Activated CD8-positive, alpha-beta memory T cell treated with anti-CD3 and anti-CD28 coated beads, Interleukin-2, amount 50 U/mL, for 1 hour (primary cell): ENCODE measurements around the gene BCAS3.

Experiments
- DNase-seq: peaks from one replicate; pipeline ENCODE4 v3.0.0-alpha.2; 2020; ENCODE audit errors: extremely low read depth

The BCAS3 gene

GRCh38 chr17:61363601-61364462 is 686.2 kb downstream of the BCAS3 start:
- DNase-seq, result no peak

GRCh38 chr17:61364463-61364846 is 686.8 kb downstream of the BCAS3 start:
- no peak for DNase-seq

GRCh38 chr17:61366076-61366714 is 688.5 kb downstream of the BCAS3 start:
- no peak for DNase-seq

DNA sequence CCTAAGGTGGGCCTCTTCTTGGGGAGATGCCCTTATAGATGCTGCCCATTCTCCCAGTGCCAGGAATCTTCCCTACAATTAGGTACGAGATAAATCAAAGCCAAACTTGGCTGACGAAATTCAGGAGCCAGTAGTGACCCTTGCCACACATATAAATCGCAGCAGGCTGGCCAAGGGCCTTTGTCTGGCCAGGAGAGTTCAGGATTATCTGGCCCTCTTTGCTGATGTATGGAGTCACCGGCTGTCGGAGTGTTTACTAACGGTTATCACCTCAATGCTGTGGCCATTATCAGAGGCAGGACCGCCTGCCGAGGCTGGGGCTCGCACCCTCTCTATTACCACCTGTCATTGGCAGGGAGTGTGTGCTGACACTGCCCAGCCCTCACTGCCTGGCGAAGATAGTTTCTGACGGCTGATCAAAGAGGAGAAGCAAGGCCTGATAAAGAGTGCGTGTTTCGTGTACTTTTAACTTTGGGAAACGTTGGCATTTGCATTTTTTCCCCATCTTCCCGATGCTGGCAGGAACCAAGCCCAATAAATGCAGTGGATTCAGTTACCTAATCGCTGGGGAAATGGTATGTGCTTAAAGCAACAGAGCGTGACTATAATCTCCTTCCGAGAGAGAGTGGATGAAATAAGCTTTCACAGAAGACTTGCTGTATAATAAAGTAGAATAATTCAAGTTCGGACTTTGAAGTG is 689.2 kb downstream of the BCAS3 start:
- DNase-seq, result no peak

DNA sequence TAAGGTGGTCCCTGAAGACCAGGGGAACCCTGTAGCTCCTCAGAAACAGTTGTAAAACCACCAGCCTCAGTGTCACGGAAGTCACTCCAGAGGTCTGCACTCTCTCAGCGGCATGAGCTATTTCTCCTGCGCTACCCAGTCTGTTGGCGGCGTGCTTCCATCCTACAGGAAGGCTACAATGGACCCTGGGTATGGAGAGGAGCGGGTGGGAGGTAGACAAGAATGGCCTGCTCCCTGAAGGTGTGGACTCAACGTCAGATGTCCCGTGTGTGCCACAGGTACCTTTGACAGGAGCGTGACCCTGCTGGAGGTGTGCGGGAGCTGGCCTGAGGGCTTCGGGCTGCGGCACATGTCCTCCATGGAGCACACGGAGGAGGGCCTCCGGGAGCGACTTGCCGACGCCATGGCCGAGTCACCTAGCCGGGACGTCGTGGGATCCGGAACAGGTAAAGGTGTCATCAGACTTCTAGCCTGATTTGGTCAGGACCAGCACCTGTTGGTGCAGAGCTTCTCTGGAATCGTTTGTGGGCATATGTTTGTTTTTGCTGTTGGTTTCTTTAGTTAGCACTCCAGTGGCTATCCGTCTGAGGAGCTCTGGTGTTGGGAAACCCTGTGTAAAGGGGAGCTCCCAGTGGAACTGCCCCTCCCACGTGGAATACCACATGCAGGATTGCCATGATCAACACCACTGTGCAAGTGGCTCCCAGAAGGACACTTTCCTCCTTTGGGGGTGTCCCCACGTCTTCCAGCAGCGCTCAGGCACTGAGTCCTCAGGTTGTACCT is 690.6 kb downstream of the BCAS3 start:
- DNase-seq, result no peak

DNA sequence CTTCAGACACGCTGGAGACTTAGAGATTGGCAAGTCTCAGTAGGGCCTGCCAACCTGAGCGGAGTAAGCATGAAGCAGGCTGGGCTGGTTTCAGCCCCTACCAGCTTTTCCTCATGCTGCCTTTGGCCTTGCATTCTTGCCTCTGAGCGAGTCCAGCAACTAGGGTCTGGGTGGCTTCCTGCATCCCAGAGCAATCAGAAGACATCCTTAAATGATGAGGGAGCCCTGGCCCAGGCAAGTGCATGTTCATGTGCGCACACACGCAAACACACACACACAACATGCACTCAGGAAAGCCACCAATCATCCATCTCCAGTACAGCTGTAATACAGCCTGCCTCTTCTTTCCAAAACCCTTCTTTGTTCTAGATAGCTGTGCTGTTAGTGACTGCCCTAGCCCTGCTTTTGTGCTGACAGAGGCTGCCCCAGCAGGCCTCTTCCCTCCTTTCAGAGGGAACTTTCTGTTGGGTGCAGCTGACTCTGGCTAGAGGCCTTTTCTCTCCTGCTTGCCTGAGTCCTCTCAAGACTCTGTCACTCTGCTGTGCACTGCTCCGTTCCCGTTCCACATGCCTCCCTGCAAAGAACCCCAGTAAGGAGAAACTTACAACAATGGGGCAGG is 691.3 kb downstream of the BCAS3 start:
- DNase-seq, result no peak

- DNase-seq, result no peak
Observed at GRCh38 chr17:61369751-61370150, 692.1 kb downstream of the BCAS3 start.

DNA sequence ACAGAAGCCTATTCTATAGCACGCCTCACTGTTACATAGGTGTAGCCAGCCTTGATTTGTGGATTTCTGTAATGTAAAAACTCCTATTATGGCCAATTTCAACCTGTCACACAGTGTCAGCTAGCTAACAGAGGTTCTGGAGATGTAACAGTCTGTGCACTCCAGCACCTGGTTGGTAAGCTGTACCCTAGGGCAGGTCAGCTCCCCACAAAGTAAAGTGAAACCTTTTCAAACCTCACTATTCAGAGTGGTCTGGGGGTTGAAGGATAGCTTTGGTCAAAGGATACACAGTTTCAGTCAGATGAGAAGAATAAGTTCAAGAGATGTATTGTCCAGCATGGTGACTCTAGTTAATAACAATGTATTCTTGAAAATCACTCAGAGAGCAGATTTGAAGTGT is 693.5 kb downstream of the BCAS3 start:
- DNase-seq, result no peak

GRCh38 chr17:61371606-61372005 is 694.0 kb downstream of the BCAS3 start:
- no peak for DNase-seq

DNA sequence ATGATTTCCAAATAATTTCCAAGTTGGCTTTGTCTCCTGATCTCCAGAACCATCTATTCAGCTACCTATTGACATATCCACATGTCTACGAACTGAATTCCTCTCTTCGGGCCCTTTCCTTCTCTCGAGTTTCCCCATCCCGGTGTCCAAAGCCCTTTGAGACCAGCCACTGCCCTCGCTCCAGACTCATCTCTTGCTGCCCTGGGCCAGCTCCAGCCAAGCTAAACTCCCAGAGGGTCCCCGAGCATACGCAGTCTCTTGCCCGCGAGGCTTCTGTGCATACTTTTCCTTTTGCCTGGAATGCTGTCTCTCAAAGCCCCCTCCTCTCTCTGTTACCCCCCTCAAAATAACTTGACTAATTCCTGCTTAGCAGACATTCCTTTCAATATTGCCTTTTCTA is 694.8 kb downstream of the BCAS3 start:
- no peak for DNase-seq

DNA sequence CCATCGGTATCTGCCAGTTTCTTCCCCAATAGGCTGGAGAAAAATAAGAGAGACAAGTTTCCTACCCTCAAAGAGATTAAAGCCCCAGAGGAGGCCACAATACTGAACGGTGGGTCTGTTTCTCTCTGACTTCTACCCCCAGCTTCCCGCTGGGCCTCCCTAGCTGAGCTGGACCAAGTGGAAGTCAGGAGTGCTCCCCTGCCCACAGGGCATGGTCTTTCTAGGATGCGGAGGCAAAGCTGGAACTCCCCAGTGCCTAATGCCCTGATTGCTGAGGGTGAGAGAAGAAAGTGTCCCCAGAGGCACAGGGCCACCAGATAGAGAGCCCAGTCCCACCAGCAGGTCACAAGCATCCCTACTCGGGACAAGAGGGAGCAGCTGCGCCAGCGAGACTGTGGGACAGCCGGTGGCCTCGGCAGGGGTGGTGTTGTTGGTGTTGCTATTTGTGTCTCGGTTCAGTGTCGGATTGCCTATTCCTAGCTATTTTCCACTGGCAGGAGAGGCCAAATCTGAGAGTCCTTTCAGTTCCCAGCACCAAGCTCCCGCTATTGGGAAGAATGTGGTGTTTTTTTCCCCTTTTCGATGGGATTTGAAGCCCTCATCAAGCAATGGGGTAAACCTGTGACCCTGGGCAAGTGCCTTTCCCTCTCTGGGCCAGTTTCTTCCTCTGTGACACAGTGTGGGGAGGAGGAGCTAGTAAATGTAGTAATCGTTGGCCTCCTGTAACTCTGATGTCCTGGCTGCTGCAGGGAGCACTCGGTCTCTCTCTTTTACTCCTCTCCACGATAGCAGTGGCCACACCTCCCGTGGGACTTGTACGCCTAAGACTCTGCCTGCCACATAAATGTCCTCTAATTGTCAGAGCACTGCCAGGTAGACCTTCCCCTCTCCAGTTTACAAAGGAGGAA is 699.5 kb downstream of the BCAS3 start:
- DNase-seq, result no peak

DNA sequence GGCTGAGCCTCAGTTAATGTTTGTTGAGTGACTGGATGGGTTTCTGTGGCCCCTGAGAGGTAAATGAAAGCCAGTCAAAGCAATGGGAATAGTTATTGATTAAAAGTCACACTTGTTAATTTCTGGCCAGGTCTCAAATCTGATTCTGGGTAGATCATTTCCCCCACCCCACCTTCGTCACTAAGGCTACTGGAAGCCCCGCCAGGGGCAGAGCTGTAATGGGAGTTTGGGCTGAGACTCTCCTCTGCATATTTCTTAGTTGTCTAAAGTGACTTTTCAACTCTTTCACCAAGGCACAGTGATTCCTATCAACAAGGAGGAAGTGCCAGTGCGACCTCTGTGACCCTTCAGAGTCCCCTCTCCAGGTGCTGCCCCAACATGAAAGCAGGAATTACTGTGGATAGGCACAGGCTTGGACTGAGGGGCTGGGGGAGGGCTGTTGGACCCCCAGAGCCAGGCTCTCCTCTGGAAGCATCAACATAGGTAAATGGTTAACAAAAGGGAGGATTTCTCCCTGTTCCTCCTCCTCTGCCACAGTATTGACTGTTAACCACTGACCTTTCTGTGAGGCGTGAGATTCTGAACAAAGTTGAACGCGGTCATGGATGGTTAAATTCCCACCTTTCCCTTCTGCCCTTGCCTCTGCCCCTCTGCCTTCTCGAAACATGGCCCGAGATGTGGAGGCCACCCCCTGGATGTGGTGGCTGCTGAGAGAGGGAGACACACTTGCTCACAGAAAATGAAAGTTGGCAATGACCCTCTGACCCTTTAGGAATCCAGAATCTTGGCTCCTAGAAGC is 701.2 kb downstream of the BCAS3 start:
- no peak for DNase-seq

DNA sequence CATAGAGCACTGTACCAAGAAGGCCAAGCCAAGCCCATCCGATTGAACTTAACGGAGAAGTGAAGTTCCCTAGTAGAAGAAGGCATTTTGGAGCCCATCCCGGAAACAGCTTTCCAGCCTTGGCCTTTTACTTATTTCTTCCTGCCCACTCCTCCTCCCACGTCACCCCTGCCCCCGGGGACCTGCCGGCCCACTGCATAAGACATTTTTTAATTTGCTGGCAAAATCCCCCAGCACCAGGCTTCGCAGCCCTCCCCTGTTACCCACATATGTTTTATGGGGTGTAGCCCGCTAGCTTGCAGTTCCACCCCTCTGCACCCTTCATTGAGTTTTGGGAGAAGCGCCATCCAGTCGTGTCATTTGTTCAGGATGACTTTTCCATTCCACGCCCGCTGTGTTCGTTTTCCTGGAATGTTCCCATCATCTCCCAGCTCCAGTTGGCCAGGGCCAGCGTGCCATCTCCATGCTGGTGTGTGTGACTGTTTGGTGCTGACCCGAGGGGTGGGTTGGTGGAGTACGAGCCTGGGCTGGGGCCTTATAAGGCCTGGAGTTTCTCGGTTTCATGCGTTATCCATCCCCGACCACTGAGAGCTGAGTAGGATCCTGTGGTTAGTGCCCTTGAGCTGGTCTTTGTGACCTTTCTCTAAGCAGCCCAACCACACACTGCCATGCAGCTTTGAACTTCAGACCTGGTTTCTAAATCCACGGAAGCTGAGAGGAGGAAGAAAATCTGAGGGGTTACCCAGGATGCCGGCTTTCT is 702.0 kb downstream of the BCAS3 start:
- no peak for DNase-seq

DNA sequence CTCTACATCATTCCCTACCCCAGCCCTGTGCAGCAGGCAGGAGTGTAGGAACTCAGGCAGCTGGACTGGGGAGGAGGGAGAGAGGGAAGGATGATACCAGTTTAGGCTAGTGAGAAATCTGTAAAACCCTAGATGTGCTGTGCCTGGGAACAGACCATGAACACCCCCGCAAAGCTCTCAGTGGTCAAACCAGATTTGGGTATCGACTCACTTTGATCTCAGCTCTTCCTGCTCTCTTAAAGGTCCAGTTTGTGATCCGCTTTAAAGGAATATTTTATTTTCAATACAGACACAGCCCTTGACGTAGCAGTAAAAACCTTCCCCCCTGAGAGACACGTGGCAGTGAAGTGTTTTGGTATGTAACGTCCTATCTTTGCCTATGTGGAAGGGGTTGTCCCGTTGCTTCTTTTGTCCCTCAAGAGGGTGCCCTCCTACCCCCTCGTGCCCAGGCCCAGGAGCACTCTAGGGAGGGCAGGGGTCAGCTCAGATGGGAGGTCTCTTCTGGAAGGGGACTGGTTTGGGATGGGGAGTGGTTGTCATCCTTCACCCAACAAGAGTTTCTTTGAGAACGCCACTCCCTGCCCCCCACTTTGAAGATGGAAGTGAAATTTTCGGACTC is 702.7 kb downstream of the BCAS3 start:
- DNase-seq, result no peak

- DNase-seq, result no peak
Observed at GRCh38 chr17:61380836-61381525, 703.3 kb downstream of the BCAS3 start.

DNA sequence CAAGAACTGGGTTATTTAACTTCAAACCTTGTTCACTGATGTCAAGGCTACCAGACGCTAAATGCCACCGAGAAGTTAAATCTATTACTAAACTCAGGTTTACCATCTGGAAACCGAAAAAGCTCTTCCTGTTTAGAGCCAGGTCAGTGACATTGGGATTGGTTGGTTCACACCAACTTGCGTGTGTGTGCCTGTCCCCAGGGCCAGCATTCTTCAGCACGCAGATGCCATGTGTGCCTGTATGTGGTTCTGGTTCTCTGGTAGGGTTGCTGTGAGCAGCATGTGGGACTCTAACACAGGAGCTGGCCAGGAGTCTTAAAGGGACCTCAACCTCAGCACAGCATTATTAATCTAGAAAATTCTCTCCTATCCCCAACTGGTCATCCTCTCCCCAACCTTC is 703.9 kb downstream of the BCAS3 start:
- DNase-seq, result no peak

DNA sequence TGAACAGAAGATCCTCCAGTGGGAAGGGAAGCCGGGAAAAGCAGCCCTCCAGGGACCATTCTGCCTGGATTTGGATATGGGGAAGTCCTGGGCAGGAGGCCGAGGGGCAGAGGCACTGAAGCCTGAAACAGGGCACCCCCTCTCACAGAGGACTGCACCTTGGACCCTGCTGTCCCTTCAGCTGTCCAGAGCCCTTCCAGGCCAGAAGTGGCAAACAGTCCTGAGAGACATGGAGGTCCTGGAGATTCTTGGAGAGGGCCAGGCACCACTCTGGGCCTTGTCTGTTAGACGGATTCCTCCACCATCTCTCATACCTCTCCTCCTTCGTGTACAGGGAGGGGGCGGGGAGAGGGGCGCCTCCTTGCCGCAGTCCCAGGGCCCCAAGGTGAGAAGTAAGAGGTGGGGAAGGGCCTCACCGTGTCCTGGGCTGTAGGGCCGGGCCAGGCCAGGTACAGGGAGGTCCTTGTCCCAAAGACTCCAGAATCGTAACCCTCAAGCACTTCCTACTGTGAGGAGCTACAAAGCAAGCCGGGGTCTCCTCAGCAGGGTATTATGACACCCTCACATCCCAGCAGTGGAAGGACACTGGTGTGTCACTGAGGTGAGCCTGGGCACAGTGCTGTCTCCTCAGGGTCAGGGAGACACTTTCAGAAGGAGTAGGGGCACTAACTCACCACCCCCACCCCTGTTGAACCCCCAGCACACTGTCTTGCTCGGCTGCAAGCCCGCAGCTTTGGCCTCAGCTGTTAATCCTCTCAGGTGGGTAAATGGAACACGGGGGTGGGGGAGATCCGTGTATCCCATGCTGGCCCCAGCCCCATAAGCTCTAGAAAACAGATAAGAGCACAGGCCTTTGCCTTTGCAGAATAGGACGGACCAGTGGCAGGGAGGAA is 705.4 kb downstream of the BCAS3 start:
- no peak for DNase-seq
